ENCODE measurements around the gene MB21D2. TPM values are rescaled to one million over a fixed set of nuclear protein-coding genes. Genes with fewer than 3 reads are reported as not detected.

Gene MB21D2
- total RNA-seq, 2 experiments from 2014 or later, result 6.6 to 7.7 TPM

GRCh38 chr3:192917028-192917403 lies 640 bp downstream of the MB21D2 start:
- Mint-ChIP-seq H3K9me3 (peaks cover 5% of the 10 kb centered on the region), H3K27me3 (peaks cover 67% of the 10 kb centered on the region), H3K27ac (peak overlapping the region; percentile 83), H3K36me3 (ENCODE audit: low read depth) (peaks cover 9% of the 10 kb centered on the region), H3K4me3 (peak overlapping the region; percentile 83), H3K4me1 (peaks cover 45% of the 10 kb centered on the region)
- ChIA-PET CTCF (interaction anchor here (1.1 to 2.8 kb wide), 6 partner anchors 10 to 104 kb away, joined by 3 to 8 read pairs (median 6); no protein-coding TSS in a partner anchor), POLR2A (no interaction called here)
- DNase-seq, result peak; percentile 30

- no peak for DNase-seq
- peaks cover 67% of the 10 kb centered on the region for H3K27me3 Mint-ChIP-seq
- peak overlapping the region; percentile 83 for H3K27ac Mint-ChIP-seq
- ChIA-PET POLR2A (no interaction called here), CTCF (interaction anchor here (1.4 to 2.8 kb wide), 5 partner anchors 9 to 99 kb away, joined by 3 to 8 read pairs (median 7); no protein-coding TSS in a partner anchor)
- peak overlapping the region; percentile 83 for H3K4me3 Mint-ChIP-seq
- peaks cover 5% of the 10 kb centered on the region for H3K9me3 Mint-ChIP-seq
- H3K4me1 Mint-ChIP-seq, result peaks cover 45% of the 10 kb centered on the region
- H3K36me3 Mint-ChIP-seq (ENCODE audit: low read depth), result peaks cover 9% of the 10 kb centered on the region
Measured at GRCh38 chr3:192916371-192917027, 1.2 kb downstream of the MB21D2 start.

- Mint-ChIP-seq H3K4me3 (peak overlapping the region; percentile 83), H3K36me3 (ENCODE audit: low read depth) (peaks cover 9% of the 10 kb centered on the region), H3K27ac (no peak overlapping the region), H3K9me3 (peaks cover 4% of the 10 kb centered on the region), H3K27me3 (peaks cover 65% of the 10 kb centered on the region), H3K4me1 (peaks cover 45% of the 10 kb centered on the region)
- POLR2A ChIA-PET, result interaction anchor here (0.7 kb wide), 1 partner anchor 23 kb away, joined by 4 read pairs; no protein-coding TSS in a partner anchor
- DNase-seq, result no peak
- CTCF ChIA-PET, result interaction anchor here (0.7 to 1.9 kb wide), 5 partner anchors 9 to 23 kb away, joined by 3 to 7 read pairs (median 6); no protein-coding TSS in a partner anchor
Measured at GRCh38 chr3:192915722-192916121, 1.9 kb downstream of the MB21D2 start.

- CTCF ChIA-PET, result interaction anchor here (0.7 to 1.9 kb wide), 7 partner anchors 9 to 100 kb away, joined by 3 to 7 read pairs (median 4); no protein-coding TSS in a partner anchor
- Mint-ChIP-seq H3K27me3 (peaks cover 62% of the 10 kb centered on the region), H3K27ac (no peak overlapping the region), H3K4me3 (peak overlapping the region; percentile 83), H3K4me1 (peaks cover 45% of the 10 kb centered on the region), H3K36me3 (ENCODE audit: low read depth) (peaks cover 9% of the 10 kb centered on the region), H3K9me3 (peaks cover 4% of the 10 kb centered on the region)
- no peak for DNase-seq
- POLR2A ChIA-PET, result interaction anchor here (0.7 kb wide), 1 partner anchor 23 kb away, joined by 4 read pairs; no protein-coding TSS in a partner anchor
Measured at GRCh38 chr3:192915304-192915703, 2.4 kb downstream of the MB21D2 start.

- POLR2A ChIA-PET, result interaction anchor here (0.7 kb wide), 1 partner anchor 22 kb away, joined by 4 read pairs; no protein-coding TSS in a partner anchor
- Mint-ChIP-seq H3K4me3 (peak overlapping the region; percentile 83), H3K9me3 (peaks cover 4% of the 10 kb centered on the region), H3K27ac (no peak overlapping the region), H3K36me3 (ENCODE audit: low read depth) (peaks cover 9% of the 10 kb centered on the region), H3K27me3 (peaks cover 57% of the 10 kb centered on the region), H3K4me1 (peaks cover 43% of the 10 kb centered on the region)
- CTCF ChIA-PET, result interaction anchor here (1.1 to 1.9 kb wide), 6 partner anchors 8 to 99 kb away, joined by 3 to 7 read pairs (median 5); no protein-coding TSS in a partner anchor
- no peak for DNase-seq
Measured at GRCh38 chr3:192914848-192915247, 2.8 kb downstream of the MB21D2 start.

- H3K27me3 Mint-ChIP-seq, result peaks cover 44% of the 10 kb centered on the region
- H3K36me3 Mint-ChIP-seq (ENCODE audit: low read depth), result peaks cover 9% of the 10 kb centered on the region
- no peak overlapping the region for H3K27ac Mint-ChIP-seq
- ChIA-PET POLR2A (no interaction called here), CTCF (interaction anchor here (0.5 kb wide), 1 partner anchor 698 kb away, joined by 4 read pairs; no protein-coding TSS in a partner anchor)
- DNase-seq, result no peak
- peaks cover 31% of the 10 kb centered on the region for H3K4me1 Mint-ChIP-seq
- H3K4me3 Mint-ChIP-seq, result no peak overlapping the region
- H3K9me3 Mint-ChIP-seq, result peaks cover 4% of the 10 kb centered on the region
Measured at GRCh38 chr3:192913540-192913939, 4.1 kb downstream of the MB21D2 start.

- Mint-ChIP-seq H3K4me1 (peaks cover 31% of the 10 kb centered on the region), H3K36me3 (ENCODE audit: low read depth) (peaks cover 9% of the 10 kb centered on the region), H3K4me3 (no peak overlapping the region), H3K27ac (no peak overlapping the region), H3K27me3 (peaks cover 24% of the 10 kb centered on the region), H3K9me3 (peaks cover 4% of the 10 kb centered on the region)
- ChIA-PET CTCF (interaction anchor here (1.4 kb wide), 1 partner anchor 21 kb away, joined by 3 read pairs; no protein-coding TSS in a partner anchor), POLR2A (no interaction called here)
- no peak for DNase-seq
Measured at GRCh38 chr3:192911293-192911692, 6.4 kb downstream of the MB21D2 start.

GRCh38 chr3:192907784-192908183 lies 9.9 kb downstream of the MB21D2 start:
- no peak for DNase-seq
- no peak overlapping the region for H3K27ac Mint-ChIP-seq
- peaks cover 4% of the 10 kb centered on the region for H3K9me3 Mint-ChIP-seq
- CTCF ChIA-PET, result interaction anchor here (0.6 to 2.1 kb wide), 5 partner anchors 9 to 1494 kb away, joined by 3 to 8 read pairs (median 4); partner anchors contain the start of gene MB21D2
- H3K4me3 Mint-ChIP-seq, result no peak overlapping the region
- H3K4me1 Mint-ChIP-seq, result peaks cover 24% of the 10 kb centered on the region
- peaks cover 4% of the 10 kb centered on the region for H3K27me3 Mint-ChIP-seq
- peaks cover 10% of the 10 kb centered on the region for H3K36me3 Mint-ChIP-seq (ENCODE audit: low read depth)
- POLR2A ChIA-PET, result no interaction called here

GRCh38 chr3:192906940-192907339 lies 10.7 kb downstream of the MB21D2 start:
- CTCF ChIA-PET, result interaction anchor here (1.0 to 2.1 kb wide), 3 partner anchors 8 to 11 kb away, joined by 4 to 8 read pairs (median 7); partner anchors contain the start of gene MB21D2
- H3K4me3 Mint-ChIP-seq, result no peak overlapping the region
- H3K9me3 Mint-ChIP-seq, result peaks cover 2% of the 10 kb centered on the region
- no peak overlapping the region for H3K27ac Mint-ChIP-seq
- peaks cover 24% of the 10 kb centered on the region for H3K4me1 Mint-ChIP-seq
- POLR2A ChIA-PET, result no interaction called here
- H3K27me3 Mint-ChIP-seq, result peaks cover 2% of the 10 kb centered on the region
- peaks cover 16% of the 10 kb centered on the region for H3K36me3 Mint-ChIP-seq (ENCODE audit: low read depth)
- DNase-seq, result no peak

GRCh38 chr3:192905980-192906678 lies 11.5 kb downstream of the MB21D2 start:
- Mint-ChIP-seq H3K4me1 (peaks cover 24% of the 10 kb centered on the region), H3K27ac (peak overlapping the region; percentile 27), H3K36me3 (ENCODE audit: low read depth) (peaks cover 16% of the 10 kb centered on the region), H3K9me3 (peaks cover 2% of the 10 kb centered on the region), H3K4me3 (no peak overlapping the region), H3K27me3 (no peaks in the 10 kb centered on the region)
- ChIA-PET CTCF (interaction anchor here (0.6 to 2.1 kb wide), 3 partner anchors 9 to 68 kb away, joined by 4 to 8 read pairs (median 7); partner anchors contain the start of gene MB21D2), POLR2A (no interaction called here)
- no peak for DNase-seq

GRCh38 chr3:192904632-192905289 lies 12.9 kb downstream of the MB21D2 start:
- H3K4me1 Mint-ChIP-seq, result peaks cover 34% of the 10 kb centered on the region
- H3K27ac Mint-ChIP-seq, result no peak overlapping the region
- H3K9me3 Mint-ChIP-seq, result peaks cover 2% of the 10 kb centered on the region
- H3K27me3 Mint-ChIP-seq, result no peaks in the 10 kb centered on the region
- DNase-seq, result no peak
- ChIA-PET POLR2A (interaction anchor here (0.6 kb wide), 1 partner anchor 13 kb away, joined by 6 read pairs; no protein-coding TSS in a partner anchor), CTCF (interaction anchor here (1.2 kb wide), 1 partner anchor 10 kb away, joined by 3 read pairs; no protein-coding TSS in a partner anchor)
- no peak overlapping the region for H3K4me3 Mint-ChIP-seq
- peaks cover 21% of the 10 kb centered on the region for H3K36me3 Mint-ChIP-seq (ENCODE audit: low read depth)

- POLR2A ChIA-PET, result no interaction called here
- Mint-ChIP-seq H3K4me1 (peaks cover 47% of the 10 kb centered on the region), H3K36me3 (ENCODE audit: low read depth) (peaks cover 27% of the 10 kb centered on the region), H3K27me3 (no peaks in the 10 kb centered on the region), H3K4me3 (no peak overlapping the region), H3K27ac (no peak overlapping the region), H3K9me3 (peaks cover 6% of the 10 kb centered on the region)
- CTCF ChIA-PET, result no interaction called here
- DNase-seq, result no peak
Measured at GRCh38 chr3:192902549-192902948, 15.1 kb downstream of the MB21D2 start.

All from activated CD4-positive, alpha-beta T cell treated with anti-CD3 and anti-CD28 coated beads, Interleukin-2, amount 10 ng/mL, durations not matched to agents 7 days and 5 days (primary cell).